GM18951 (cell line): ENCODE results near the gene PLSCR4.
"Not testable (repeated sequence)": the region's sequence is repeated elsewhere in the genome, so short reads cannot be mapped to it uniquely, and the experiment has no call there.

ENCODE experiments used
- POLR2A ChIP-seq: IDR thresholded peaks from 4 replicates; pipeline ENCODE4 v1.6.1; 2011; ENCODE audit warnings: mild to moderate bottlenecking; ENCODE audit not compliant: insufficient read length, insufficient read depth; ENCODE audit errors: extremely low read depth
- in situ Hi-C: fragments of 300-500 bp; cut with MboI; formaldehyde crosslinking; loops from one replicate; pipeline ENCODE4 v1.12.0; 2022; ENCODE audit warnings: low sequenced_read_pairs, mixed read lengths, inconsistent platforms; ENCODE audit not compliant: unreplicated experiment

Gene PLSCR4, protein sequence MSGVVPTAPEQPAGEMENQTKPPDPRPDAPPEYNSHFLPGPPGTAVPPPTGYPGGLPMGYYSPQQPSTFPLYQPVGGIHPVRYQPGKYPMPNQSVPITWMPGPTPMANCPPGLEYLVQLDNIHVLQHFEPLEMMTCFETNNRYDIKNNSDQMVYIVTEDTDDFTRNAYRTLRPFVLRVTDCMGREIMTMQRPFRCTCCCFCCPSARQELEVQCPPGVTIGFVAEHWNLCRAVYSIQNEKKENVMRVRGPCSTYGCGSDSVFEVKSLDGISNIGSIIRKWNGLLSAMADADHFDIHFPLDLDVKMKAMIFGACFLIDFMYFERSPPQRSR

DNA sequence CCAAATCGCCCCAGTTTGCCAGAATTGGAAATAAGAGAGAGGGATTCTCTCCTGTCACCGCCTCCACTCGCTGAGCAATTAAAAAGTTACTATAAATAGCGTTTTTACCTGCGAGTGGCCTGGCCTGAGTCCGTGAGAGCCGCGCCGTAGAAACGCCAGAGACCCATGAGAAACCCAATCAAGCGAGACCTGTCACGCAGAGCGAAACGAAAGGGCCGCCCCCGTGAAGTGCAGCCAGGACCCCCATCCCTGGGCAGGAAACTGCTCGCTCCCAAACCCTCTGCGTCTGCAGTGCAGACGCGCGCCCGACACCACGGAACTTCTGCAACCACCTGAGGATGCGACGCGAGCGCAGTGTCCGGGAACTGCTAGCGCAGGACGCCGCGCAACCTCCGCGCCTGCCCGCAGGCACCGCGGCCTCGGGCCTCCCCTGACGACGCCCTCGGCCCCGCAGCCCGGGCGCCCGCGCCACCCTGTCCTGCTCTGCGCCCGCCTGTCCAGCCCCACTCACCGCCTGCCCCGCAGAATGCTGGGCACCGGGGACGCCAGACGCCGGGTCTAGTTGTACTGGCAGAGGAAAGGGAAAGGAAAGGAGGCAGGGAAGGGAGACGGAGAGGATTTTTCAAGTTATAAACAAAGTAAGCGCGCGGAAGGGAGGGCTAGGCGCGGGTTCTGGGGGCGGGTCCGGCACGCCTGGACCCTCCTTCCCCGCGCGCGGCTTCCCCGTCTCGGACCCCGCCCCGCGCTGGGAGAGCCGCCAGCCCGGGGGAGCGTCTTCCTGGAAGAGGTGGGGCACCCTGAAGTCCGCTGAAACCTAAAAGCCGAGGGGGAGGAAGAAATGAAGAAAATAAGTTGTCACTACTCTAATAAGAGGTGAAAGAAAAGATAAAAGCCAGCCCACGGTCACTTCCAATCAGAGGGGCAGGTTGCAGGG is at the start of gene PLSCR4:
TSS of gene PLSCR4 (minus strand) at position 657 of the 934 bp plus-strand sequence. CDS start 29,034 bp downstream, outside the sequence.
- no peak for TF ChIP-seq POLR2A
- in situ Hi-C loops: no loop called here

DNA sequence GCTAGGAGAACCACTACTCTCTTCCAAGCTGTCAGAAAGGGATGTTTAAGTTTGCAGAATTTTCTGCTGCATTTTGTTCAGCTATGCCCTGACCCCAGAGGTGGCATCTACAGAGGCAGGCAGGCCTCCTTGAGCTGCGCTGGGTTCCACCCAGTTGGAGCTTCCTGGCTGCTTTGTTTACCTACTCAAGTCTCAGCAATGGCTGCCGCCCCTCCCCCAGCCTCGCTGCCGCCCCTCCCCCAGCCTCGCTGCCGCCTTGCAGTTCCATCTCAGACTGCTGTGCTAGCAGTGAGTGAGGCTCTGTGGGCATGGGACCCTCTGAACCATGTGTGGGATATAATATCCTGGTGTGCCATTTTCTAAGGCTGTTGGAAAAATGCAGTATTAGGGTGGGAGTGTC is 42.5 kb upstream of the PLSCR4 start:
- in situ Hi-C loops: not testable (repeated sequence)

DNA sequence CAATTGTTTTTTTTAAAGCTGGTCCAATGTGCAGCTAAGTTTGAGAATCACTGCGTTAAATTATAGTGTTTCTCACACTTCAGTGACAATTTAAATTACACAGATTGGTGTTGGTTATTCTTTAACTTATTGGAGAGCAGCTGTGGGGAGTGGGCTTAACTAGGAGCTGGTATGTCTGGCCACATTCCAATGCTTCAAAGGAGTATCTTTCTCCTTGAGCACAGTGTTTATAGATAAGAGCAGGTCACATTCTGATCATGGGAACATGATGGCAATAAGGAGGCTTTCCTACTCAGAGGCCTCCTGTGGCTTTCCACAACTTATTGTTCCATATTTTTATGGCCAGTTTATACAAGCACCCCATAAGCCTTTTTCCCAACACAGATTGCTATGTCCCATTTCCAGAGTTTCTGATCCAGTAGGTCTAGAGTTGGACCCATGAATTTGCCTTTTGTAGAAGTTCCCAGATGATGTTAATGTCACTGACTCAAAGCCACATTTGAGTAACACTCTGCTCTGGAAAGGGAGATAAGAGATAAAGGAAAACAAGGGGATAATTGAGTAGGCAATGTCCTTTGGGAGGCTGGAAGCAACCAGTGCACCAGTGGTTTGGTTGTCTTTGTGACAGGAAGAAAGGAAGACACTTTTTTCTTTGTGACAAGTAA is 33.0 kb upstream of the PLSCR4 start:
- in situ Hi-C loops: no loop called here
- no peak for TF ChIP-seq POLR2A

DNA sequence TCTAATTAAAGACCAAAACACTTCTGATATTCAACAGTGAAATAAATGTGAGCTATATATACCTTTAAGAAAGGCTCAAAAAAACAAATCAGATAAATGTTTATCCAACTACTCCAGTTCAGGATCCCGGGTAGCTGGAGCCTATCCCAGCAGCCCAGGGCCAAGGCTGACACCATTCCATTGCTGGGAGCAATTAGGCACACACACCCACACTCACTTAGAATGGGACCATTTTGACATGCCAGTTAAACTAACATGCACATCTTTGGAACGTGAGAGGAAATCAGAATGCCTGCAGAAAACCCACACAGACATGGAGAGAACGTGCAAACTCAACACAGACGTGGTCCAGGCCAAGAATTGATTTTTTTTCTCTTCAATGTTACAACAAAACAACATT is 30.0 kb upstream of the PLSCR4 start:
- in situ Hi-C loops: no loop called here
- no peak for TF ChIP-seq POLR2A

DNA sequence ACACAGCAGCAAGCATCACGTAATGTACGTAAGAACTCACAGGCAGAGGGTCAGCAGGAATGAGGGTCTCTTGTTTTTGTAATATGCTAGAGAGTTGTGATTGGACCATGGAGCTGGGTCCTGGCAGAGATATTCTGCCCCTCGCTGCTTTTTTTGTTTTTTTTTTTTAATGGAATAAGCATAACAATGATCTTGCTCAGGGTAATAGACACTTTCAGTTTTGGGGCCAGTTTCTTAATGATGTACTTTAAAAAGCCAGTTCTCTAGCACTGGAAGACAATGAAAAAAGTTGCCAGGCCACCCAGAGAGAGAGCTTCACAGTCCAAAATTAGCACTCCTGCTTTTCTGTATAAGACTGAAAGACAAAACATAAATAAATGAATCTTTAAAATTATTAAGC is 29.0 kb upstream of the PLSCR4 start:
- in situ Hi-C loops: no loop called here
- no peak for TF ChIP-seq POLR2A

DNA sequence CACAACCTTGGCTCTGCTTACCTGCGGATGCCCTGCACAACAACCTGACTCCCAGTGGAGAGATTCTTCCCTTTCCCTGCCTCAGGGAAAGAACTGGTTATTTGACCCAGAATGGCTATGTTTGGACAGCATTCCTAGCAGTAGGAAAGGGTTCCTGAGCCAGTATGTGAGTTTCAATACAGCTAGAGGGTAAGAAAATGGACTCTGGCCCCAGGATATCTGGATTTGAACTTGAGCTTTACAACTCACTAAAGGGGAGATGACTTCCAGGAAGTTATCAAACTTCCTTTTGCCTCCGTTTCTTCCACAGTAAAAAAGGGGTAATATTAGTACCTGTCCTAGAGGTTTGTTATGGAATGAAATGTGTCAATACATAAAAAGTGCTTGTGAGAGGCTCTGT is 28.1 kb upstream of the PLSCR4 start:
- no peak for TF ChIP-seq POLR2A
- in situ Hi-C loops: no loop called here

DNA sequence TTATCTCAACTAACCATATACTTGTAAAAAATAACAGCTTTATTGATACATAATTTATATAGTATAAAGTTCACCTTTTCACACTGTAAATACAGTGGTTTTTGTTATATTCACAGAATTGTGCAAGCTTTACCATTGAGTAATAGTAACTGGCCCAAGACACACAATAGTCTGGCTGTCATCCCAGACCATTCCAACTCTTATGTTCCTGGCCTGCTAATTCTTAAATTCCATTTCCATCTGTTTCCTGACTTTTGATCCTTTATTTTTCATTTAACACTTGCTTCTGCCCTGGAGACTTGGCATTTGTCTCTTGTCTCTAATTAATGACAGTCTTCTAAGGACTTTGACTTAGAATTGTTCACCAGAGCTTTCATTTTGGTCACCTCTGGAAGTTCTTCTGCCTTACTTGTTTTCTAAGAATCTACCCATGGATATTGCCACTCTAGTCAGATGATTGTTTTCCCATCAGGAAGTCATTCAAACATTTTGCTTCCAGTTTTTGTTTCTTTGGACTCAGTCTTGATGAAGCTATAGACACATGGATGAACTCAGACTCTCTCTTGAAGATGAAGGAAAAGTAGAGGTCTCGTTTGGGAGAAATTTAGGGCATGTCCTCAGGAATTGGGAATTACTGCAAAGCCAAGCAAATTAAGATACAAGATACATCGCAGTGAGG is 27.2 kb upstream of the PLSCR4 start:
- in situ Hi-C loops: no loop called here
- TF ChIP-seq POLR2A: no peak

DNA sequence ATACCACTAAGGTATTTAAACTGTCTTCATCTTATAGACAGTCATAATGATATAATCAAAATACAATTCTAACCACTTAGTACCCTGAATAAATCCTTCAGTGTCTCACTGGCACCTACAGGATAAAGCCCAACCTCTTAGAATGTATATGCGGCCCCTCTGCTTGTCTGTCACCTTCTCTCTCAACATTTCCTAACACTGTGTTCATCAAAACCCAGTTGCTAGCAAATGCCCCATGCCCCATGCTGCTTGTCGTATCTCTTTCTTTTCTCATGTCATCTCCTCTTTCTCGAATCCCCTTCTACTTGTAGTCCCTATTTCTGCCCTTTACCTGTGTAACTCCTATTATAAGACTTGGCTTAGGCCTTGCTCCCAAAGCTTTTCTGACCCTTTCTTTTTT is 24.6 kb upstream of the PLSCR4 start:
- no peak for TF ChIP-seq POLR2A
- in situ Hi-C loops: no loop called here

DNA sequence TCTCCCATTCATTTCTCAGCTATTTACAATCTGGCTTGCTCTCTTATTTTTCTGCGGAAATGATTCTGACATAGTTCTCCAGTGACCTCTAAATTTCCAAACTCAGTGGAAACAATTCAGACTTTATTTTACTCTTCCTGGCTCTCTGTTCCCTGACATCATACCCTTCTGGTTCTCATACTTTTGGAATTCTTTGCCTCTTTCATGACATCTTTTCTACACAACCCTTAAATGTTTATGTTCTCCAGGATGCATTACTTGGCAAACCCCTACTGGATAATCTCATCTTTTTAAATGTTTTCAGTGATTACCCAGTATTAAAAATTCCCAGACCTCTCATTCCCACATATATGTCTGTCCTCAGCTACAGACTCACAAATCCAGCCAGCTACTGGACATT is 23.9 kb upstream of the PLSCR4 start:
- TF ChIP-seq POLR2A: no peak
- in situ Hi-C loops: no loop called here

DNA sequence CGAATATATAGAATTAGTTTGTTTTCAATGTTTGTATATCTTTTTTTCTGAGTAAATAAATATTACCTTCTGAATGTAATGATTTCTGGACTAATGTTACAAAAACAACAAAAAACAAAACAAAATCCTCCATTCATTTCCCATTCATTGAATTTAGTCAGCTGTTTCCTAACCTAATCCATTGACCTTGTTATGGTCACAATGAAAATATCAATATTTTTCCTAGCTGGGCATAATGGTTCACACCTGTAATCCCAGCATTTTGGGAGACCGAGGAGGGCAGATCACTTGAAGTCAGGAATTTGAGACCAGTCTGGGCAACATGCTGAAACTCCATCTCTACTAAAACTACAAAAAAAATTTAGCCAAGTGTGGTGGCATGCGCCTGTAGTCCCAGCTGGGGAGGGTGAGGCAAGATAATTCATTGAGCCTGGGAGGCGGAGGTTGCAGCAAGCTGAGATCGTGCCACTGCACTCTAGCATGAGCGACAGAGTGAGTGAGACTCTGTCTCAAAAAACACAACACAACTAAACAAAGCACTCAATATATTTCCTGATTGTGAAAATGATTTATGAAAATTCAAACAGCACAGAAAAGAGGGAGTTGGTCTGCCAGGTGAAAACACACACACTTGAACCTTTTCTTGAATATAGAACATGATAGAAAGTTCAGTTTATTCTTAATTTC is 23.0 kb upstream of the PLSCR4 start:
- TF ChIP-seq POLR2A: no peak
- in situ Hi-C loops: no loop called here

DNA sequence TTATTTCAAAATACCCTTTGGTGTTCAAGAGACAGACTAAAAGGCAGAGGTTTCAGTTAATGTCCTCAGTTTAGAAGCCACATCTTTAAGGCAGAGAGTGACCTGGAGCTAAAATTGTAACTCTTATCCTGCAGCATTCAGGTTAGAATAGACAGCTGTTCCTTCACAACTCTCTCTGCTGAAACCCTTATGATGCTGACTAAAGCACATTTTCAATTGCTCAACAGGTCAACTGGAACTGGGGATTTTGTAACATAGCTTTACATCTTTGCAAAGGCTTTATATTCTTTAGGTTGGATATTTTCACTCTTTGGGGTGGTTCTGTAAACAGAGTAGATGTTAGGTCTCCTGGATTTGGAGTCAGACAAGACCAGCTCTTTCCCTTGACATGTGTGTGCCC is 20.3 kb upstream of the PLSCR4 start:
- TF ChIP-seq POLR2A: no peak
- in situ Hi-C loops: no loop called here

DNA sequence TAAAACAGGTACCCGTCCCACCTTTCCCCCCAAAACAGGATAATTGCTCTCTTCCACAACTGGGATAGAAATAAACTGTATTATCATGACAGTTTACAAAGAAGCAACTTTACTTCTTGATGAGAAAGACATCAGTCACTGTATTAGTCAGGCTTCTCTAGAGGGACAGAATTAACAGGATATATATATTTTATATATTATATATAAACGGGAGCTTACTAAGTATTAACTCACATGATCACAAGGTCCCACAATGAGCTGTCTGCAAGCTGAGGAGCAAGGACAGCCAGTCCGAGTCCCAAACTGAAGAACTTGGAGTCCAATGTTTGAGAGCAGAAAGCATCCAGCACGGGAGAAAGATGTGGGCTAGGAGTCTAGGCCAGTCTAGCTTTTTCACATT is 18.4 kb upstream of the PLSCR4 start:
- no peak for TF ChIP-seq POLR2A
- in situ Hi-C loops: no loop called here
